ENCODE measurements around the gene USO1.
"Not testable (repeated sequence)": the region's sequence is repeated elsewhere in the genome, so short reads cannot be mapped to it uniquely, and the experiment has no call there.

USO1 gene

GRCh38 chr4:75714011-75714410 lies 10.4 kb upstream of the USO1 start:
- DNase-seq: no peak

DNA sequence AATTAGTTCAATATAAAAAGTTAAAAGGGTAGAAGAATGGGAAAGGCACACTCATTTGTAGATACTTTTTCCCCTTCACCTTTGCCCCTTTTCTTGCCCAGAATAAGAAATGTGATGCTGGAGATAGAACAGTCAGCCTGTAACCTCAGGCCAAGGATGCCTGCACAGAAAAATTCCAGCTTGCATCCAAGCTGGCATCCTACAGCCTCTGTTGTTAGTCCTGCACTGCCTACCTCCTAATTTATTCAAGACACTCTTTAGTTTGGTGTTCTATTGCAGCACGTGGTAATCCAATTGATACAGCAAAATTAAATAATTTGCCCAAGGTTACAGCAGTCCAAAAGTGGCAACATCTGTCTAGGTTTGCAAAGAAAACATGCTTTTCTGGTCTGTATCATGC lies 9.7 kb upstream of the USO1 start:
- no peak for DNase-seq

DNA sequence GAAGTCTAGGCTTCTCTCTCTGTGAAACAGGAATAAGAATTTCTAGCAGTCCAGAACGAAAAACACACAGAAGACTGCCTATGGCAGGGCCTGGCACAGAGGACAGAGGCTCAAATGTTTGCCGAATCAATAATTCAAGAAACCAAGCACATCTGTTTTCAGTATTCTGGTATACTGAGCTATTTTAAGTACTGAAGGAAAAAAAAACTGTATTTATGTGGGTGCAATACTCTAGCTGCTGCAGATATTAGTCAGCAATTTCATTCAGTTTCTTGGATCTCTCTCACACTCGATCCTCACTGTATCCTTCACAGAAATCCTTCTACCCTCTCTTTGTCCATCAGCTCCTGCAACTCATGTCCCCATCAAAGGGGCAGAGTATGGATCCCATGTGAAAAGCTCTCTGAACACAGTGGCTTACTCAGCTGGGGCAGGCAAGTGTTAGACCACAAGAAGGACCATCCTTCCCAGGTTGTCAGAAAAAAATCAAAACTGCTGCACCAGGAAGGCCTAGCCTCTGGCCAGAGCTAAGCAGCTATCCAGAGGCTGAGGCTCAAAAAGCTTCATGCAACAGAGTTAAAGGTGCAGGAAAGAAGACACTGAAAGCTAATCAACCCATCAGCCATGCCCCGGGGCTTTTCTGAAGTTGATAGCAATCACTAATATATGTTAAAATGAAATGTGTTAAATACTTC lies 9.1 kb upstream of the USO1 start:
- DNase-seq: no peak

- not testable (repeated sequence) for DNase-seq
These were observed 8.3 kb upstream of the USO1 start for GRCh38 chr4:75716054-75716453.

DNA sequence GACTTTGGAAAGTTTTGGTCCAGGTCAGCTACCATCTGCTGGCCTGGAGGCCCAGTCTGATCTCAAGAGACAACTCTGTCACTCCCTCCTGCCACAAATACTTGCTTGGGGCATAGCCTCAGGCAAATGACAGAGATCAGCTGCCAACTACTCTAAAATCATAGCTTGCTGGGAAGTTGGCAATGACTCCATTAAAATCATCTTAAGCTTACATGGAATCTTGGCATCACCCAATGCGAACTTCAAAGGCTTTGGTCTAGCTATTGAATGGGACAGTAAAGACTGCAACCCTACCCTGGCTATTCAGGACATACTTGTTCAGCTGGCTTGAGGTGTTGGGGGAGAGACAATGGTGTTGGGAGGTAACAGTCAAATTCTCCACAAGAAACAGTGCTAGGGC lies 7.0 kb upstream of the USO1 start:
- no peak for DNase-seq

GRCh38 chr4:75718529-75718928 lies 5.8 kb upstream of the USO1 start:
- no peak for DNase-seq

DNA sequence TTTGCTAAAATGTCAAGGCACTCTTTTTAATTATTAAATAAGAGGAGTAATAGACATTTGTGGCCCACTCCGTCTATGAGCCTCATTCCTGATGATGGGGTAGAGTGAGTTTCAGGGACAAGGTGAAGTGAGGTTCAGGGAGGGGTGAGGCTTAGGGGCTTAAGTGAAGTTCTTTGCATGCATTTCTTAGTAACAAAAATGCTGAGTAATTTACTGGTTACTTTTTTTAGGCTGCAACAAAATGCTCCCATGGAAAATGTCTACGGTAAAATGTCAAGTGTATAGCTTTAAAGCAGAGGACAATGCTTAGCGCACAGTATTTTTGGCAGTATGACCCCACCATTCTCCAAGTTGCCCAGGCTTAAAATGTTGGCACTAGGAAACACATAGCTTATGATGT lies 2.0 kb upstream of the USO1 start:
- no peak for DNase-seq

- no peak for DNase-seq
These were observed 963 bp upstream of the USO1 start for GRCh38 chr4:75723163-75724065.

DNA sequence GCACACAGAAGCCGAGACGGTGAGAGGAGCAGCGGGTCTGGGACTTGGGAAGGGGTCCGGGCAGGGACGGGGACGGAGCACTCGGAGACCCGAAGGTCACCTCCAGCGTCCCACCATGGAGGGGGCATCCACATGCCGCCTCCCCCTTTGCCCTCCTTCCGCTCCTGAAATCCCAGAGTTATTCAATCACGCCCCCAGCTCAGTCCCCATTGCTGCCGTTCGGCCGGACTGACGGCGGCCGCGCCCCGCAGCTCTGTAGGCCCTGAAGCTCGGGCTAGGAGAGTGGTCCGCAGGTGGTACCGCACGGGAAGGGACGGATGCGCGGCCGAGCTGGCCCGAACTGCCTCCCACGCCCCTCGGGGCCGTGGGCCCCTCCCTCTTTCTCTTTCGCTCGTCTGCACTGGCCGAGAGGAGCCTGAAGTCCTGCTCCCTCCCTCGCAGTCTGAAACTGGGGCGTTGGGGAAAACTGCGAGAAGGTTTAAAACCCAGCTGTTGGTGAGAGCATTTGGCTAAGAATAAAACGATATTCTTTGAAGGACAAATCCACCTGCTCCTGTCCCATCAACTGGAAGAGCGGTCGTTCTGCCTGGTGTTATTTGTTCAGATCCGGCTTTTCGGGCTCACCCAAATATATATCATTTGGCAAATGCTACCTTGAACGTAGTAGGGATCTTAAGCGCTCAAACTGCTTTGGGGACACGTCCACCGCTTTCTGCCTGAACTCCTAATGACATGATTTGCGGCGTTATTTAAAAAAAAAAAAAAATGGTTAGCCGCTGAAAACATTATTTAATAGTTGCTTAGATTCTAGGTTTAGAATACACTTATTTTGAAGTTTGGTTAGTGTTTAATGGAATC lies 719 bp downstream of the USO1 start:
- DNase-seq: peak; percentile 44

- DNase-seq: not testable (repeated sequence)
These were observed 1.7 kb downstream of the USO1 start for GRCh38 chr4:75725942-75726538.

GRCh38 chr4:75726577-75726976 lies 2.2 kb downstream of the USO1 start:
- DNase-seq: no peak

- no peak for DNase-seq
These were observed 2.7 kb downstream of the USO1 start for GRCh38 chr4:75727073-75727472.

DNA sequence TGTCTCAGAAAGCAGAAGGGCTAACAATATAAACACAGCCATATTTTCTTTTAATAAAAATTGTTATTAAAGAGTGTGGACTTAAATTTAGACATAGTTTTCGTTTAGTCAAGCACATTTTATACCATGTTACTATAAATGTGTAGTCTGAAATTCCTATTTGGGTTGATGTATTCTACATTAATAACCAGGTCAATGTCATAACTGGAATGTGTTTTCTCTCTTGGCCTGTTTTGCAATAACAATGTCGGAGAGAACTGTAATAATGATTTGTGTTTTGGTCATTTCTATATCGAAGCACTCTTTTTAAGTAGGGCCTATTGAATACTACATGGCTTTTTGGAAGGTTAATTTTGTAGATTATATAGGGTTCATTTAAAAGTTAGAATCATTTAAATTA lies 5.5 kb downstream of the USO1 start:
- no peak for DNase-seq

- DNase-seq: no peak
These were observed 9.0 kb downstream of the USO1 start for GRCh38 chr4:75733369-75733768.

DNA sequence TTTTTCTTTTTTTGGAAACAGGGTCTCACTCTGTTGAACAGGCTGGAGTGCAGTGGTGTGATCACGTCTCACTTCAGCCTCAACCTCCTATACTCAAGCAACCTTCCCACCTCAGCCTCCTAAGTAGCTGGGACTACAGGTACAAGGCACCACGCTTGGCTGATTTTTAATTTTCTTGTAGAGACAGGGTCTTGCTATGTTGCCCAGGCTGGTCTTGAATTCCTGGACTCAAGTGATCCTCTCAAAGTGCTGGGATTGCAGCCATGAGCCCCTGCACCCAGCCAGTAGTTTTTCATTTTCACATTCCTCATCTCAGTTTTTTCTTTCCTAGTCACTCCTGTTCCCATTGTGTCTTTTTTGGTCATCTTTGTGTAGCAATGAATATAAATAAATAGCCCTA lies 11.1 kb downstream of the USO1 start:
- DNase-seq: no peak

DNA sequence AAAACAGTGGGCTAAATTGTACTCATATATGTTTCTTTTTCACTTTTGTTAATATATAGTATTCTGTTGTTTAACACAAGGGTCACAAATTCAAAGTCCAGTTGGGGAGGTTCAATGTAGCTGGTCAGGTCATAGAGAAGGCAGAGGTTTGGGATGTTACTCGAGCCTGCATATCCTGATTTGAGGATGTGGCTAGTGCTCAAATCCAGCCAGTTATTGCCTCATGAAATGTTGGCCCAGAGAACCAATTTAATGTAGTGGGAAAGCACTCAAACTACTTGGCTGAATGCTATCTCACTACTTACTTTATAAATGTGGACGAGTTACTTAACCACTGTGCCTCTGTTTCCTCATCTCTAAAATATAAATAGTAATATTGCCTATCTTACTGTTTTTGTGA lies 12.5 kb downstream of the USO1 start:
- no peak for DNase-seq

DNA sequence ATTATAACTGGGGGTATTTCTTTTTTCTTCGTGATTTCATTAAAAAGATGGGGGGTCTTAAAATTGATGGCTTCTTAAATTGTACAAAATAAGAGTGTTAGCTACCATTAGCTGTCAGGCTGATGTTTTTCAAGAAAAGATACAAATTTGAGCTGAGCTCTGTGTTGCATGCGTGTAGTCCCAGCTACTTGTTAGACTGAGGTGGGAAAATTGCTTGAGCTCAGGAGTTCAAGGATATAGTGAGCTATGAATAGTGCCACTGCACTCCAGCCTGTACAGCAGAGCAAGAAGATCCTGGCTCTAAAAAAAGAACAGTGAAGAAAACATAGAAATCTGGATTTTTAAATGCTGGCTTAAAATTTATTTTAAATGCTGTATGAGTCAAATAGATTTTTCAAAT lies 13.0 kb downstream of the USO1 start:
- DNase-seq: no peak

DNA sequence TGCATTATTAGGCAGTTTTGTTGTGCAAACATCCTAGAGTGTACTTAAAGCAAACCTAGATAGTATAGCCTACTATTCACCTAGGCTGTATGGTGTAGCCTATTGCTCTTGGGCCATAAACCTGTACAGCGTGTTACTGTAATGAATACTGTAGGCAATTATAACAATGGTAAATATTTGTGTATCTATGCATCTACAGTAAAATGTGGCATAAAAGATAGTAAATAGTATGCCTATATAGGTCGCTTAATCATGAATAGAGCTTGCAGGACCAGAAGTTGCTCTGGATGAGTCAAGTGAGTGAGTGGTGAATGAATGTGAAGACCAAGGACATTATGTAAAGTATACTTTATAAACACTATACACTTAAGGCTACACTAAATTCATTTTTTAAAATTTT lies 16.6 kb downstream of the USO1 start:
- no peak for DNase-seq

- DNase-seq: no peak
These were observed 18.1 kb downstream of the USO1 start for GRCh38 chr4:75742451-75742850.

DNA sequence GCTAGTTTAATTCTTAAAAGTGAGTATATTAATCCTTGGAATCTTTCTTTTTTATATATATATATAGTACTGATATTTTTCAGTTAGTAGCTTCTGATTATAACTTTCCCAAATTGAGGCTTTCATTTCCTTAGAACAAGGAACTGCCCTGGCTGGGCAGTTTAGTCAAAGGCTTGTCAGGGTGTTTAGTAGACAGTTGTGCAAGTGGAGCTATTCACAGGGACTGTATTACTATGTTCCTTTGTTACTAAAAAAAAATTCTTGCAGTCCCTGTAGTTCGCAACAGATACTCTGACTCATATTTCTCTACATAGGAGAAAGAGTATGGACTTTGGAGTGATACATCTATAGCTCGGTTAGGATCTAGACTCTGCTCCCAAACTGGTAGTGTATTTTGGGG lies 20.8 kb downstream of the USO1 start:
- no peak for DNase-seq

DNA sequence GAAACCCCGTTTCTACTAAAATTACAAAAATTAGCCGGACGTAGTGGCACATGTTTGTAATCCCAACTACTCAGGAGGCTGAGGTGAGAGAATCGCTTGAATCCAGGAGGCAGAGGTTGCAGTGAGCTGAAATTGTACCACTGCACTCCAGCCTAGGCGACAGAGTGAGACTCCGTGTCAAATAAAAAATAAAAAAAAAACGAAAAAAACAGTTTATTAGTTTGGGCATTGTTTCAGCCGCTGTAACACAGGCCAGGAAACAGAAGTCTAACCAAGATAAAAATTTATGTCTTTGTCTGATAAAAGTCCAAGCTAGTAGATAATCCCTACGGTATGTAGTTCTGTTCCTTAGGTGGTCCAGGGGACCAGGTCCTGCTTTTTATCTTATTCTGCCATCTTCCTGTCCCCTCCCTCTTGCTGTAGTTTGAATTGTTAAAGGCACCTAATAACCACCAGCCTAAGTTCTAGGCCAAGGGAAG lies 21.4 kb downstream of the USO1 start:
- DNase-seq: no peak

- no peak for DNase-seq
These were observed 28.3 kb downstream of the USO1 start for GRCh38 chr4:75752637-75753036.

DNA sequence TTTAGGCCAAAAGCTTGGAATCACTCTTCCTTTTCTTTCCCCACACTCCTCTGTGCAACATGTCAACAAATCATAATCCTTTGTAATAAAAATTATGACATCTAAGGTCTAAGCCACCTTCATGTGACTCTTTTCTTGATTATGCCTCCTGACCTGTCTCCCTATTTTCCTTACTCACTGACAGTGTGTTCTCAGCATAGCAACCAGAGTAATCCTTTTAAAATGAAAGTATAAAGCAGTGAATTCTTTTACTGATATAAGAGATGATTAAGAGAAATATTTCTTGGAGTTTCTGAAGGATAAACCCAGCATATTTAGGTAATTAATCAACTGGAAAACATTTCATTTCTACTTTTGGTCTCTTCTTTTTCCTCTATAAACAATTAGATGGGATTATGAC lies 44.7 kb downstream of the USO1 start:
- no peak for DNase-seq

Data from NCI-H1092 (cell line).